Kidney (tissue), 14 donors: ENCODE measurements around the gene SCUBE3. TPM values are rescaled to one million over a fixed set of nuclear protein-coding genes. Genes with fewer than 3 reads are reported as not detected.

ENCODE experiments used
- DNase-seq, 5 donors: peaks; one replicate each; pipeline ENCODE4 v3.0.0-alpha.2; 2013 to 2020
- FAIRE-seq: peaks from 2 replicates; lab custom pipeline; 2012; peaks lifted over from hg19 to GRCh38; lab: Jason Lieb, UNC
- H3K27ac ChIP-seq, 2 donors: one replicate each; pipeline ENCODE4 v1.7.0; 2013; ENCODE audit warnings: low read depth in 2 of 2, low read length in 2 of 2, inconsistent platforms in 1 of 2
- H3K27me3 ChIP-seq: one replicate; pipeline ENCODE4 v1.7.1; 2013; ENCODE audit warnings: low read length, inconsistent platforms; ENCODE audit not compliant: control insufficient read depth, insufficient read depth
- H3K36me3 ChIP-seq, 3 donors: one replicate each; pipeline versions ENCODE4 v1.7.0 to v1.7.1; 2013; ENCODE audit warnings: low read length in 3 of 3, control low read depth in 1 of 3, inconsistent platforms in 1 of 3; ENCODE audit not compliant: insufficient read depth in 3 of 3, control insufficient read depth in 2 of 3
- H3K4me1 ChIP-seq, 3 donors: one replicate each; pipeline versions ENCODE4 v1.7.0 to v1.7.1; 2013; ENCODE audit warnings: low read length in 3 of 3, inconsistent platforms in 1 of 3, low read depth in 1 of 3; ENCODE audit not compliant: control insufficient read depth in 2 of 3, insufficient read depth in 2 of 3
- H3K4me3 ChIP-seq, 3 donors: one replicate each; pipeline versions ENCODE4 v1.7.0 to v1.8.1; 2013; ENCODE audit warnings: low read length in 3 of 3, control low read depth in 1 of 3, inconsistent platforms in 1 of 3
- H3K9ac ChIP-seq, 3 donors: one replicate each; pipeline versions ENCODE4 v1.7.0 to v1.7.1; 2013; ENCODE audit warnings: low read length in 3 of 3, control low read depth in 1 of 3, inconsistent platforms in 1 of 3
- H3K9me3 ChIP-seq, 3 donors: one replicate each; pipeline versions ENCODE4 v1.7.0 to v1.7.1; 2013; ENCODE audit warnings: low read length in 3 of 3, control low read depth in 1 of 3, inconsistent platforms in 1 of 3; ENCODE audit not compliant: control insufficient read depth in 2 of 3, insufficient read depth in 1 of 3
- intact Hi-C: fragments of 100-400 bp; cut with DNase I; formaldehyde crosslinking; loops from one replicate; pipeline ENCODE4 v1.11.1; 2022
- polyA plus RNA-seq: library from polyadenylated mRNA; stranded (reverse); fragments of 350-450 nt; fragmentation: Illumina TruSeq; extraction: RNeasy Lipid Tissue Mini Kit (QIAGEN cat#74804); gene quantifications from one replicate; pipeline ENCODE4 v1.2.3, GENCODE V29; 2014; ENCODE audit warnings: low read depth, low replicate concordance; ENCODE audit not compliant: insufficient read depth
- total RNA-seq: library from RNA; stranded (reverse); fragmentation: NEBNext Ultra II Directional; extraction: Animal tissue kit (Norgen Biotek cat#: 25700); gene quantifications from one replicate; pipeline ENCODE4 v1.2.1, GENCODE V29; 2021
- TF ChIP-seq, protein P1 (sequence below): IDR thresholded peaks from 3 replicates; pipeline ENCODE4 v1.5.1; 2012; ENCODE audit warnings: mild to moderate bottlenecking, moderate library complexity, borderline replicate concordance; ENCODE audit not compliant: insufficient read depth; ENCODE audit errors: extremely low read depth
- donor health status: control.
- donor health status: control.
- donor health status: control.
- donor health status: control.
- donor health status: control.
- donor health status: DM: yes; HTN: yes; CAD: no.
- donor health status: Normal renal cell carcinoma (clear cell type).

The SCUBE3 gene
- total and polyA plus RNA-seq, 2 donors from 2014 or later: 2.5 to 4.5 TPM

DNA sequence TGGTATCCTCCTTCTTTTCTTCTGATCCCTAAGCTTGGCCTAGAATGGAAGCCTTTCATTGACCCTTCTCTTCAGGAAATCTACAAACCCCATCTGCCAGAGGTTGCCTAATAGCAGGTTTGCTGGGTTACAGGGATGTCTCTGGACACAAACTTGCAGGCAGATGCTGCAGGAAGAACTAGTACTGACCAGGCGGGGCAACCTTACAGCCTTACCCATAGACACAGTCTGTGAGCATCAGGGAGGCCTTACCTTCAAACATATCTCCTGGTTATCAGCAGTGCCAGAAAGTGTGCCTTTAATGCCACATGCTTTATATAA, 2.6 kb downstream of the SCUBE3 start:
- no peak overlapping the region for H3K4me3 ChIP-seq
- H3K27me3 ChIP-seq: no peaks in the 10 kb centered on the region
- H3K27ac ChIP-seq: no peak overlapping the region
- no peaks in the 10 kb centered on the region for H3K9me3 ChIP-seq
- FAIRE-seq: no peak
- no peak for DNase-seq
- intact Hi-C loops: no loop called here
- H3K36me3 ChIP-seq: no peaks in the 10 kb centered on the region
- H3K9ac ChIP-seq: no peak overlapping the region
- TF ChIP-seq, protein P1, sequence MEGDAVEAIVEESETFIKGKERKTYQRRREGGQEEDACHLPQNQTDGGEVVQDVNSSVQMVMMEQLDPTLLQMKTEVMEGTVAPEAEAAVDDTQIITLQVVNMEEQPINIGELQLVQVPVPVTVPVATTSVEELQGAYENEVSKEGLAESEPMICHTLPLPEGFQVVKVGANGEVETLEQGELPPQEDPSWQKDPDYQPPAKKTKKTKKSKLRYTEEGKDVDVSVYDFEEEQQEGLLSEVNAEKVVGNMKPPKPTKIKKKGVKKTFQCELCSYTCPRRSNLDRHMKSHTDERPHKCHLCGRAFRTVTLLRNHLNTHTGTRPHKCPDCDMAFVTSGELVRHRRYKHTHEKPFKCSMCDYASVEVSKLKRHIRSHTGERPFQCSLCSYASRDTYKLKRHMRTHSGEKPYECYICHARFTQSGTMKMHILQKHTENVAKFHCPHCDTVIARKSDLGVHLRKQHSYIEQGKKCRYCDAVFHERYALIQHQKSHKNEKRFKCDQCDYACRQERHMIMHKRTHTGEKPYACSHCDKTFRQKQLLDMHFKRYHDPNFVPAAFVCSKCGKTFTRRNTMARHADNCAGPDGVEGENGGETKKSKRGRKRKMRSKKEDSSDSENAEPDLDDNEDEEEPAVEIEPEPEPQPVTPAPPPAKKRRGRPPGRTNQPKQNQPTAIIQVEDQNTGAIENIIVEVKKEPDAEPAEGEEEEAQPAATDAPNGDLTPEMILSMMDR: no peak
- peaks cover 0 to 6% (median 0%) of the 10 kb centered on the region in 3 donors for H3K4me1 ChIP-seq

DNA sequence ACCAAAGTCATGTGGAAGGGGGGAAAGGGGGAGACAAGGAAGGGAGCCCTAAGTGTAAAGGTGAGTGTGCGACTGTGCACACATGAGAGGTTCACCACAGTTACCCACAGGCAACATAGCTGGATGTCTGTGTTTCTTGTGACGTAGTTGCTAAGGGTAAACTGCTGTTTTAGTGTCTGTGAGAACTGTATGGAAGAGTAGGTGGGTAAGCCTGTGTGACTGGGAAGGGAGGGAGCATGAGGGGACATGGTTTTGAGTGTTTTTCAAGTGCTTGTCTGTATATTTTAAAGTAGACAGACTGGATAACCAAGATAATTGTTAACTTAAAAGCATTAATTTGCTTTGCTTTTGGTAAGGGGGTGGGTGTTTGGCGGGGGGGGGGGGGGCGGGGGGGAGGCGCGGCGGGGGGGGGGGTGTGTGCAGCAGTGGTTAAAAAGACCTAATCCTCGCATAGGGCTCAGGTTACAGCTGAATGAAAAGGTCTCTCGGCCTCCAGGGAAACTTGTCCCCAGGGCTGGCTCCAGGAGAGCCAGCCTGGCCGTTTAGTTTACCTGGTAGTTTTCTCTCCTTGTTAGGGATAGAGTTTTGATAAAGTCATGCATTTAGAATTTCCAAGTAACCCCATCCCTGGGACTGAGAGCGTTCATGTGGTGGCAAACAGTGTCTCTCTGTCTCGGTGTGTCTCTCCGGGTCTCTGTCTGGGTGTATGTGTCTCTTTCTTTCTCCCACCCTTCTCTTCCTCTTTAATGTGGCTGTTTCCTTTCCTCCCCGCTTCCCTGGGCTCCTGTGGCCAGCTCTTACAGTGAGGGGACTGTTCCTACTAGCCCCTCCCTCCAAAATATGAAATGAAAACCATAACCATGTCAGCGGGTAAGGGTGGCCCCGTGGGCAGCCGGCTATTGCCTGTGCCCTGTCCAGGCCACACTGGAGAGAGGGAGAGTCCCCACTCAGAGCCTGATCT, 3.4 kb downstream of the SCUBE3 start:
- H3K27ac ChIP-seq: peak overlapping the region in 1 of 2 donors; percentile 32
- TF ChIP-seq, protein P1: no peak
- peaks cover 0 to 6% (median 0%) of the 10 kb centered on the region in 3 donors for H3K4me1 ChIP-seq
- no peaks in the 10 kb centered on the region for H3K27me3 ChIP-seq
- H3K9me3 ChIP-seq: no peaks in the 10 kb centered on the region
- DNase-seq (peak in 2 of 5 donors; percentile 37 to 66), FAIRE-seq (no peak)
- H3K4me3 ChIP-seq: peak overlapping the region in 1 of 3 donors; percentile 33
- intact Hi-C loops: no loop called here
- H3K36me3 ChIP-seq: no peaks in the 10 kb centered on the region
- H3K9ac ChIP-seq: no peak overlapping the region

DNA sequence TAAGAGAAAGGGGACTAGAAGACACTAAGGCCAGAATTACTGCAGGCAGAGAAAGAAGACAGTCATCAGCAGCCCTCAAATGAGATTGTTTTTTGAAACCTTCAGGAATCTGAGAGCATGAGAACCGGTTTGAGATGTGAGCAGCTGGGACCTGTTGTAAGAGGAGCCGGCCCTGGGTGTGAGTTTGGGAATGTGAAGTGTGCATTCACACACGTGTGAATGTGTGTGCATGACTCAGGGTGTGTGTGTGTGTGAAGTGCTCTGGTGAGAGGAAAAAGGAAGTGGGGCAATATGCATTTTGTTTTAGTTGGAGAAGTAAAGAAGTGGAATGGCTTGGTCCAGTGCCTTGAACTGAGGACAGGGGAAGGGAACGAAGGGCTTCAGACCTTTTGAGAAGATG, 4.3 kb downstream of the SCUBE3 start:
- no peak for FAIRE-seq
- TF ChIP-seq, protein P1: no peak
- H3K9ac ChIP-seq: no peak overlapping the region

More for the DNA sequence above, 4.3 kb downstream of the SCUBE3 start:
- H3K27ac ChIP-seq: no peak overlapping the region
- no peaks in the 10 kb centered on the region for H3K27me3 ChIP-seq
- no peaks in the 10 kb centered on the region for H3K9me3 ChIP-seq
- peaks cover 0 to 6% (median 0%) of the 10 kb centered on the region in 3 donors for H3K4me1 ChIP-seq
- intact Hi-C loops: no loop called here
- peak in 2 of 5 donors; percentile 48 to 66 for DNase-seq
- no peaks in the 10 kb centered on the region for H3K36me3 ChIP-seq
- no peak overlapping the region for H3K4me3 ChIP-seq
